Effector CD8-positive, alpha-beta T cell (primary cell): ENCODE results near the gene TBX15.

ENCODE experiments used
- DNase-seq: peaks from one replicate; lab custom pipeline; 2025; lab: John Stamatoyannopoulos, UW

Gene TBX15

DNA sequence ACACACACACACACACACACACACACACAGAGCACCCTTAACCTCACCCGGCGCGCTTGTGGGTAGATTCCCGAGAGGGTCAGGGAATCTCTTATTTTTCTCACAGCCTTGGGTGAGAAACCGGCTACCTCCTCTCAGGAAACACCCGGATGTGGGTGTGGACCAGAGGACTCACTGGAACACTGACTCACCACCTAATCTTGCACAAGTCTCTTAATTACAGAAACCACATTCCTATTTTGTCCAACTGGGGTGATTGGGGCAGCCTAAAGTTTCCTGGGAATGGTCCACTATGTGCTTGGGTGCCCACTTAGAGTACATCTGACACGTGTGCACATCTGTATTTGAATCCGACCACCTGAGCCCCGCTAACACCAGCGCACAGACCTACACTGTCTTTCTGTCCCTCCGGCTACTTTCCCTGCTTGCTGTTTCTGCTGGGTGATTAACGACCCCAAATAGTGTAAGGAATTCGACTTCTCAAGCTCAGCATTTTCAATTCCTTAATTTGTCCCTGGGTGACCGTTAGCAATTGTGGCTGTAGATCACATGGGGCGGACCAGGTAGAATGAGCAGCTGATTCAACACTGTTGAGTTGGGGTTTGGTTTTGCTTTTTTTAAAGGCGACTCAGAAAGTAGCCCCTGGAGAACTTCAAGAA is 14.0 kb upstream of the TBX15 start:
- no peak for DNase-seq

GRCh38 chr1:119001181-119002027 is 13.3 kb upstream of the TBX15 start:
- DNase-seq: no peak

- DNase-seq: no peak
These were observed 12.4 kb upstream of the TBX15 start for GRCh38 chr1:119000371-119001180.

GRCh38 chr1:118999348-119000071 is 11.4 kb upstream of the TBX15 start:
- DNase-seq: no peak

- DNase-seq: no peak
These were observed 10.0 kb upstream of the TBX15 start for GRCh38 chr1:118998171-118998570.

DNA sequence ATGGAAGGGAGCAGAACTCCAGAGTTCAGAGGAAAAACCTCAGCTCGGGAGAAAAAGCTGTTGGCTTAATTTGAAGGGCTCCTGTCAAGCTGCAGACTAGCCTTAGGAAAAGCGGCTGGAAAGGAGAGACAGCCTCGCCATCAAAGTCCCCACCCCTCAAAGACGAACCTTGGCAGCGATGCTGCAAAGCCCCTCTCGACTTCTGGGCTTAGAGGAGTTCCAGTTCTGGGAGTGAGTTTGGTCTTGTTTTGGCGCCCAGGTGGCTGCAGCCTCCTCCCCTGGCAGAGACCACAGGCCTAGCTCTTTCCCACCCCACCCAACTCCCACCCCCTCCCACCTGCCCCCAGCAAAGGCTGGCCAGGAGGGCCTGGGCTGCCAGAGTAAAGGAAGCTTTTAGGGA is 9.1 kb upstream of the TBX15 start:
- DNase-seq: no peak

- DNase-seq: no peak
These were observed 7.3 kb upstream of the TBX15 start for GRCh38 chr1:118995312-118996016.

DNA sequence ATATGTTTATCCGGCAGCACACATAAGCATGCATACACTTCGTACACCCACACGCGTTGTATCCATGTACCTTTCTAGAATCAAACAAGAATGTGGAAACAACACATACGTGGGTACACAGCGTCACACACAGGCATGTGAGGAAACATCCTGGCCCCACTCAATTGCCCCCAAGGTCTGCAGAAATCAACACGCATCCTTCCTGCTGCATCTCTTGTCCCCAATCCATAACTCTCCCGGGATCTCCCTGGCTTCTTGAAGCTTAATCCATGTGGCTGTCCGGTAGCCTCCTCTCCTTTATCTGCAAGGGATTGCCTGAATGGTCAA is 5.5 kb upstream of the TBX15 start:
- DNase-seq: no peak

GRCh38 chr1:118992868-118993699 is 4.9 kb upstream of the TBX15 start:
- no peak for DNase-seq

- no peak for DNase-seq
These were observed 4.2 kb upstream of the TBX15 start for GRCh38 chr1:118992237-118992825.

DNA sequence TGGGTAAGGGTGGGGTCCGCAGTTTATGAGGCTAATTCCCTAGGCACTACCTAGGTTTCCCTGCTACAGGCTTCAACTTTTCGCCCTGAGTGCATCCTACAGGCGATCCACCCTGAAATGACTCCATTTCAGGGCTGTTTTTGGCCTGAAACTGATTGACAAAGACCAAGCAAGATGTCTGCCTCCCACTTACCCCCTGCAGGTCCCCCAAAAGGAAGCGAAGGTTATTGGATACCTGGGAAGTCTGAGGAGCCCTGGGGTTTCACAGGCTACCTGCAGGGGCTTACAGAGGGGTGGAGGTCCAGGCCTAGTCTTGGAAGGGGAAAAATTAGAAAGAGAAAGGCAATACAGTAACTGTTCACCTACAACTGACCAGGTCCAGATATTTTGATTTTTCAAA is 3.3 kb upstream of the TBX15 start:
- no peak for DNase-seq

DNA sequence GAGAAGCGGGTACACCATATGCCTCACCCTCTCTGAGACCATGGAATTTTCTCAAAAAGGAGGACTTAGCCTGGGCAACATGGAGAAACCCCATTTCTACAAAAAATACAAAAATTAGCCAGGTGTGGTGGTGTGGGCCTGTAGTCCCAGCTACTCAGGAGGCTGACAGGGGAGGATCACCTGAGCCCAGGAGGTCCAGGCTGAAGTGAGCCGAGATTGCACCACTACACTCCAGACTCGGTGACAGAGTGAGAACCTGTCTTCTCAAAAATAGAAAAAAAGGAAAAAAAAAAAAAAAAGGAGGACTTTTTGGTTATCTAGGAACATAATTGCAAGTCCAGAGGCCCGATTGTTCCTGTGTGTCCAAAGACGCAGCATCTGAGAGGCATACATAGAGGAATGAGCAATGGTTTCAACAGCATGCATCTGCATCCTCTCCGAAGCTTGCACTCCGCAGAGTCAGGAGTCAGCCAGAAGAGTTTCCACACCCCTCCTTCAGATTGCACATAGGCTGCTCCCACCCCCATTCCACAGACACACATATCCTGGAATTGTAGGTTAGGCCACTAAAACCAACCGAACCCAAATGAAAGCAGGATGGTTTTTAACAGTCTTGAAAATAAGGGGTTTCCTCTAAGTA is 2.5 kb upstream of the TBX15 start:
- DNase-seq: no peak

DNA sequence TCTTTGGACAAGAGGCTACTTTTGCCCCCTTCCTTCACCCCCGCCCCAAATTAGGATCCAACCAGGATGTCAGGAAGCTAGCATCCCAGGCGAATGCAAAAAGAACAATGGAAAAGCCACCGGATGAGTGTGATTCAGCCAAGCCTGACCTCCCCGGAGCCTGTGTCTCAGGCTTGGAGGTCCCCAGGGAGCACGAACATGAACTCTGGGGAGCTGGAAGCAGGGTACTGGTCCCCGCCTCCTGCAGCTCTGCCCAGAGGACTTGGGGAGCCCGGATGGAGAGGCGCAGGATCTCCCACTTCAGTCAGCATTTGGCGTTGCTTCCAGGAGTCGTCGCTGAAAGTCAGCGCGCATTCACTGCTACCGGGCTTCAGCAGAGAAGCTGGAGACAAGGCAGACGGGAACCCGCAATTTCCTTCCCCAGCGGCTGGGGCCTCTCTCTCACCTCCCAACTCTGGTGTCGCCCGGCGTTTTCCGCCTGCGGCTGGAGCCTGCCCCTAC is 1.8 kb upstream of the TBX15 start:
- DNase-seq: no peak

- no peak for DNase-seq
These were observed 1.1 kb upstream of the TBX15 start for GRCh38 chr1:118989006-118989815.

DNA sequence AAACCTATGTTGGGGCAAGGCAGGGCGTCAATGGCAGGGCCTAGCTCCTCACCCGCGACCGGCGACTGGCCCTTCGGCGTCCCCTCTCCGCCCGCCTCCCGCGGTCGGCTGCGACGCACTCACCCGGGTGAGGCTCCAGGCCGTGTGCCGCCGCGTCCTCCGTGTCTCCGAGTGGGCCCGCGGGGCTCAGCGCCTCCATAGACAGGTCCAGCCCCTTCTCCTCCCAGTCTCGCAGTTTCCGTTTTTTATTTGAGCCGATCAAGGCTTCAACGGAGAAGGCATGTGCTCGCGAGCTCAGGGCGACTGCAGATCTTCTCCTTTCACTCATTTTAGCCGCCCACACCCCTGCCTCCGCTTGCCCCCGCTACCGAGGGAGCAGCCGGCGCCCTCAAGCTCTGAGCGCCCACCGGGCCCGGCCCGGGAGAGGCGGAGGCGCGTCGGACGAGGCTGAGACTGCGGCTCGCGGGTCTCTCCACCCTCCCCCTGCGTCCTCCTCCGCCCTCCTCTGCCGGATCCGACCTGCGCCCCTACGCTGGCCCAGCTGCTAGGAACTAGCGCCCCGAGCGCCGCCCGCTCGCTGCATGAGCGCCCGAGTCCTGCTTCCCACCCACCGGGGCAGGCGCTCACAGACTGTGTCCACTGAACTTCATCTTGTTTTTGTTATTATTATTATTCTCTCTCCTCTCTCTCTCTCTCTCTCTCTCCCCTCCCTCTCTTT is 516 bp downstream of the TBX15 start:
- DNase-seq: no peak

- no peak for DNase-seq
These were observed 1.3 kb downstream of the TBX15 start for GRCh38 chr1:118986555-118987467.
